HG03378 (cell line): ENCODE measurements around the gene GSTP1.
"Not testable (repeated sequence)": the region's sequence is repeated elsewhere in the genome, so short reads cannot be mapped to it uniquely, and the experiment has no call there.

Experiments
- ATAC-seq: cut with Tn5 transposase; IDR thresholded peaks from one replicate; pipeline ENCODE4 v1.9.1; 2021; ENCODE audit warnings: mild to moderate bottlenecking, moderate library complexity; ENCODE audit not compliant: unreplicated experiment

The GSTP1 gene

DNA sequence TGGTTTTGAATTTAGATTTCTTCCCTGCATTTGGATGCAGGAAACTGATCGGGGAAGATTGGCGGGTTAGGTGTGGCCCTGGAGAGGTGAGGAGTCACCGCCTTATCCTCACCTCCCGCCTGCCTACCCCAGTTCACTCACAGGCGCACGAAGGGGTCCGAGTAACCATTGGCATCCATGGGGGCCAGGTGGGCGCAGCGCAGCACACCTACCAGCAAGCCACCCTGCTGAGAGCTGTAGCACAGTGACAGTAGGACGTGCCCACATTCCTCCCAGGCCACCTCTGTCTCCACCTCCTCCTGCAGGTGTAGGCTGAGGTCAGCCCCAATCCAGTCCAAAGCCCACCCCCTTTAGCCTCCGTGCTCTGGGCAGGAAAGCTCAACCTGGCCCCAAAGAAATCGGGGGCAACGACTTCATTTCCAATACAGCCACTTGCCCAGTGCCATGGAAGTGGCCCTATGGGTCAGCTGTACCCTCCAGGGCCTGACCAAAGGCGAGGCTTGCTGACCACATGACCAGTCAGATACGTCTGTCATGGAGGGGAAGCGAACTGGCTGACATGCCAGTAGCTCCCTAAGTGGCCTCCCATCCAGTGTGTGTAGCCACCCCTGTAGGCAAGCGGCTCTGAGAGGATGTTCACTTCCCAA, 29.8 kb downstream of the GSTP1 start:
- no peak for ATAC-seq

- peak; percentile 71 for ATAC-seq
These were observed 30.5 kb downstream of the GSTP1 start for GRCh38 chr11:67613960-67614715.

GRCh38 chr11:67614730-67615714, 31.4 kb downstream of the GSTP1 start:
- ATAC-seq = no peak

- no peak for ATAC-seq
These were observed 32.3 kb downstream of the GSTP1 start for GRCh38 chr11:67615728-67616430.

DNA sequence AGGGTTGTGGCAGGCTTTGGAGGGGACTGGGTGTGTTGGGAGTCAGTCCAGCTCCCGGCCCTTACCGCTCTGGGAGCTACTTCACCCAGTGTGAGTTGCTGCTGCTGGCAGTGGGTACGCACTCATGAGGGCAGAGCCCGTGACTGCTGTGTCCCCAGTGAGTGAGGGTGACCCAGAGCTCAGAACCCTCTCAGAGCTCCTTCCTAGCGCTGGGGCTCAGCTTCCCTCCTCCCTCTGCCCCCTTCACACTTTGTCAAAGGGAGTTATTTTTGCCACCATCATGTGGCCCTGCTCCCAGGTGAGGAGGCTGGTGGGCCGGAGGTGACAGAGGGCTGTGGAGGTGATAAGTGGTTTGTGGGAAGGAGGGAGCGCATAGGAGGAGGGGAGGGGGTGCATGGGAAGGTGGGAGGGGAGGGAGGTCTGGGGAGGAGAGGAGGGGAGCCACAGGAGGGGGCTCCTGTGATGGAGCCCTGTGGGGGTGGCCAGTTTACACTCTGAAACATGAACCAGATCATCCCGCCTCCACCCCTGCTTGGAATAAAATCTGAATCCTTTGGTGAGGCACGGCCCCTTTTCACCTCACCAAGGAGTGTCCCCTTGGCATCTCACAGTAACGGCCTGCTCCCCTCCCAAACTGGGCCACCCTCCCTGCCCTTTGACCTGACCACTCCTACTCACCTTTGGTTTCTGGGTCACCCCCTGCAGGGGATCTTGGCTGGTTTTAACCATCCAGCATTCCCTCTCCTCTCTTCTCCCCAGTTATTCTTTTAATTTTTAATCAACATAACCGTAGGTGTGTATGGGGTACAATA, 33.0 kb downstream of the GSTP1 start:
- no peak for ATAC-seq

GRCh38 chr11:67617243-67617953, 33.8 kb downstream of the GSTP1 start:
- ATAC-seq = no peak

- ATAC-seq = not testable (repeated sequence)
These were observed 35.5 kb downstream of the GSTP1 start for GRCh38 chr11:67618901-67619659.

DNA sequence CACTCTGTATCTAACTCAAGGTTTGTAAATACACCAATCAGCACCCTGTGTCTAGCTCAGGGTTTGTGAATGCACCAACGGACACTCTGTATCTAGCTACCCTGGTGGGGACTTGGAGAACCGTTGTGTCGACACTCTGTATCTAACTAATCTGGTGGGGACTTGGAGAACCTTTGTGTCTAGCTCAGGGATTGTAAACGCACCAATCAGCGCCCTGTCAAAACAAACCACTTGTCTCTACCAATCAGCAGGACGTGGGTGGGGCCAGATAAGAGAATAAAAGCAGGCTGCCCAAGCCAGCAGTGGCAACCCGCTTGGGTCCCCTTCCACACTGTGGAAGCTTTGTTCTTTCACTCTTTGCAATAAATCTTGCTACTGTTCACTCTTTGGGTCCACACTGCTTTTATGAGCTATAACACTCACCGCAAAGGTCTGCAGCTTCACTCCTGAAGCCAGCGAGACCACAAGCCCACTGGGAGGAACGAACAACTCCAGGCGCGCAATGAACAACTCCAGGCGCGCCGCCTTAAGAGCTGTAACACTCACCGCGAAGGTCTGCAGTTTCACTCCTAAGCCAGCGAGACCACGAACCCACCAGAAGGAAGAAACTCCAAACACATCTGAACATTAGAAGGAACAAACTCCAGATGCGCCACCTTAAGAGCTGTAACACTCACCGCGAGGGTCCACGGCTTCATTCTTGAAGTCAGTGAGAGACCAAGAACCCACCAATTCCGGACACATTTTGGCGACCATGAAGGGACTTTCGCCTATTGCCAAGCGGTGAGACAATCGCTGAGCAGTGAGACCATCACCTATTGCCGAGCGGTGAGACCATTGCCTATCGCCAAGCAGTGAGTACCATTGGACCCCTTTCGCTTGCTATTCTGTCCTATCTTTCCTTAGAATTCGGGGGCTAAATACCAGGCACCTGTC, 36.3 kb downstream of the GSTP1 start:
- ATAC-seq = not testable (repeated sequence)

DNA sequence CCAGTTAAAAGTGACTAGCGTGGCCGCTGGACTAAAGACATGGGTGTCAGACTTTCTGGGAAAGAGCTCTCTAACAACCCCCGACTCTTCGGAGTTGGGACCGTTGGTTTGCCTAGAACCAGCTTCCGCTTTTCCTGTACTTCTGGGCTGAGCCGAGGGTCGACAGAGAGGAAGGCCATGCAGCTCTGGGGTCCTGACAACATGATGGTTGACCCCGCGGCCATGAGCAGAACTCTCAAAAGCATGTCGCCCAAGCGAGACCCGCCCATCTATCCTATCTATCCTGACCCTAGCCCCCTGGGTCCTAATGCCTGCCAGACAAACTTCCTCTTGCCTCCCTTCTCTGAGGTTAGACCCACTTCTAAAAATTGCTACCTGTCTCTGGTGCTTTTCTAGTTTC, 37.0 kb downstream of the GSTP1 start:
- ATAC-seq = not testable (repeated sequence)

- ATAC-seq = not testable (repeated sequence)
These were observed 38.3 kb downstream of the GSTP1 start for GRCh38 chr11:67621928-67622327.

DNA sequence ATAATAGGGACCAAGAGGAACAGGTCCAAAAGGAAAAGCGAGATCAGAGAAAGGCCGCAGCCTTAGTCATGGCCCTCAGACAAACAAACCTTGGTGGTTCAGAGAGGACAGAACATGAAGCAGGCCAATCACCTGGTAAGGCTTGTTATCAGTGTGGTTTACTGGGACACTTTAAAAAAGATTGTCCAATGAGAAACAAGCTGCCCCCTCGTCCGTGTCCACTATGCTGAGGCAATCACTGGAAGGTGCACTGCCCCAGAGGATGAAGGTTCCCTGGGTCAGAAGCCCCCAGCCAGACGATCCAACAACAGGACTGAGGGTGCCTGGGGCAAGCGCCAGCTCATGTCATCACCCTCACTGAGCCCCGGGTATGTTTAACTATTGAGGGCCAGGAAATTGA, 39.3 kb downstream of the GSTP1 start:
- not testable (repeated sequence) for ATAC-seq

DNA sequence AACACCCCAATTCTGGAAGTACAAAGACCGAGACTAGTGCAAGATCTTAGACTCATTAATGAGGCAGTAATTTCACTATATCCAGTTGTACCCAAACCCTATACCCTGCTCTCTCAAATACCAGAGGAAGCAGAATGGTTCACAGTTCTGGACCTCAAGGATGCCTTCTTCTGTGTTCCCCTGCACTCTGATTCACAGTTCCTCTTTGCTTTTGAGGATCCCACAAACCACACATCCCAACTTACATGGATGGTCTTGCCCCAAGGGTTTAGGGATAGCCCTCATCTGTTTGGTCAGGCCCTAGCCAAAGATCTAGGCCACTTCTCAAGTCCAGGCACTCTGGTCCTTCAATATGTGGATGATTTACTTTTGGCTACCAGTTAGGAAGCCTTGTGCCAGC, 40.2 kb downstream of the GSTP1 start:
- not testable (repeated sequence) for ATAC-seq

- not testable (repeated sequence) for ATAC-seq
These were observed 42.7 kb downstream of the GSTP1 start for GRCh38 chr11:67626131-67626833.

DNA sequence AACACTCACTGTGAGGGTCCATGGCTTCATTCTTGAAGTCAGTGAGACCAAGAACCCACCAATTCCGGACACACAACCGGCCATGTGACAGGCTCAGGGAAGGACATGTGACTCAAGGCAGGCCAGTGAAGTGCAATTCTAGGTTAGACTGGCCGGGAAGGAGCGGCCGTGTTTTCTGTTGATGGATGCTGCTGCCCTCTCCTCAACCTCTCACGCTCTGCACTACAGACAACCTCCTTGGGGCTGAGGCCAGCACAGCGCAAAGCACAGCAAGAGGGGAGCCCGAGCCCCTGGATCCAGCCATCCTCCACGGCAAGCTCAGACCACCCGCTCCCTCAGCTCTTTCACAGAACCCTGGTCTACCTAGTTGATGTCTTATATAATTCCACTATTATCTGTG, 43.4 kb downstream of the GSTP1 start:
- no peak for ATAC-seq

DNA sequence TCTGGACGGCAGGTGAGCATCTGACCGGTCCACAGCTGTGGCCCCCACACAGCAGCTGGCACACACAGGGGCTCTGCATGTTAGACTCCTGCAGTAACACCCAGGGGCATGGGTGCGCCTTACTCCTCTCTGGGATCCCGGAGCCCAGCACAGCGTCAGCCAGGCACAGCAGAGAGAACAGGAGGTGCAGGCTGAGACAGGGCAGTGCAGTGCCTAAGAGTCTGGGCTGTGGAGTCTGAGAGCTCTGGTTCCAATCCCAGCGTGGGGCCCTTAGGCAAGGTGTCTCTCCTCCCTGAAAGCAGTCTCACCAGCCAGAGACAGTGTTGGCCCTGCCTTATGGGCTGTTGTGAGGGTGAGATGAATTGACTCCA, 43.8 kb downstream of the GSTP1 start:
- ATAC-seq = no peak

DNA sequence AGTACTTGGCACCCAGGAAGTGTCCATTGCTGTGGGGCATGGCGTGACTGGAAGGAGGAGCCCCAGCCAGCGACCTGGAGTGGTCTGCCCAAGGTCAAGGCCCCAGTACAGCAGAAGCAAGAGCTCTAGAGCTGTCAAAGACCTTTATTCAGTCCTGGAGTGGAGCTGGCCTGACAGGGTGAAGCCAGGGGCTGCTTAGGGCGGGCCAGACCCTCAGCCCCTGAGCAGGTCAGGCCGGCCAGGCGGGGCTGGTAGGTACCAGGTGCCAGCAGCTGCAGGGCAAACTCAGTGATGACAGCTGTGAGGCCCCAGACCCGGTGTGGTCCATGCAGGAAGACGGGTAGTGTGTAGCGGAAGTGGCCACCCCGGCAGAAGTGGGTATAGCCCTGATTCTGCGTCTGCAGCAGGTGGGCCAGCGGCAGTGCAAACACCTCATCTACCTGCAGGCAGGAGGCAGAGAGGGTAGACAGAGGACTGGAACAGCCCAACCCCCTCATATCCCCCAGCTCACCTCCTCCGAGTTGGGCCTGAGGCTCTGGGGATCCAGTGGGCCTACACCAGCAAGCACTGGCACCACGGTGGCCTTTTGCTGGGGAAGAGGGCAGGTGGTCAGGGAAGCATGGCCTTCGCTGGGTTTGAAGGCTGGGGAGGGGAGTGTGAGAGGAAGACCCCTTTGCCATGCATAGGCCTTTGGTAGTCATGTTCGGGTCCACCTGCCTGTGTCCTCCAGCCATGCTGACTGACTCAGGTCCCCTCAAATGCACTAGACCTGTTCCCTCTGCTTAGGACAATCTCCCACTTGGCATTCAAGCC, 44.4 kb downstream of the GSTP1 start:
- ATAC-seq = no peak
